ENCODE results near the gene TM4SF18. TPM values are rescaled to one million over a fixed set of nuclear protein-coding genes. Genes with fewer than 3 reads are reported as not detected.

The TM4SF18 gene
- polyA plus RNA-seq, 1 experiment: 0.11 TPM

- no peak for TF ChIP-seq CTCF (IDR thresholded peaks at IDR 0.05; ENCODE audit: insufficient read depth, low read depth, low read length)
- Histone ChIP-seq H3K27me3 (ENCODE audit: control insufficient read depth, insufficient read depth, low read length) (no peaks in the 10 kb centered on the region), H3K4me3 (ENCODE audit: low read depth, low read length) (no peak overlapping the region), H3K36me3 (ENCODE audit: control insufficient read depth, insufficient read depth, low read length) (no peaks in the 10 kb centered on the region)
- POLR2A ChIA-PET: interaction anchor here (0.6 kb wide), 1 partner anchor 437 kb away, joined by 4 read pairs; no protein-coding TSS in a partner anchor
- no peak for DNase-seq (ENCODE audit: low read depth)
- CTCF ChIA-PET: interaction anchor here (0.6 to 1.7 kb wide), 2 partner anchors 10 to 586 kb away, joined by 4 read pairs; no protein-coding TSS in a partner anchor
These were observed 41.5 kb upstream of the TM4SF18 start for GRCh38 chr3:149374793-149375500.

- TF ChIP-seq CTCF (IDR thresholded peaks at IDR 0.05; ENCODE audit: insufficient read depth, low read depth, low read length): no peak
- no peak overlapping the region for H3K4me3 ChIP-seq (ENCODE audit: low read depth, low read length)
- no peaks in the 10 kb centered on the region for H3K36me3 ChIP-seq (ENCODE audit: control insufficient read depth, insufficient read depth, low read length)
- no peaks in the 10 kb centered on the region for H3K27me3 ChIP-seq (ENCODE audit: control insufficient read depth, insufficient read depth, low read length)
- ChIA-PET CTCF (interaction anchor here (1.7 kb wide), 1 partner anchor 10 kb away, joined by 4 read pairs; no protein-coding TSS in a partner anchor), POLR2A (interaction anchor here (0.6 kb wide), 1 partner anchor 437 kb away, joined by 4 read pairs; no protein-coding TSS in a partner anchor)
- no peak for DNase-seq (ENCODE audit: low read depth)
These were observed 41.0 kb upstream of the TM4SF18 start for GRCh38 chr3:149374391-149374790.

- DNase-seq (ENCODE audit: low read depth): peak; percentile 83
- CTCF ChIA-PET: interaction anchor here (0.6 to 2.3 kb wide), 6 partner anchors 11 to 106 kb away, joined by 3 to 6 read pairs (median 4); no protein-coding TSS in a partner anchor
- no peaks in the 10 kb centered on the region for H3K27me3 ChIP-seq (ENCODE audit: control insufficient read depth, insufficient read depth, low read length)
- POLR2A ChIA-PET: no interaction called here
- H3K4me3 ChIP-seq (ENCODE audit: low read depth, low read length): no peak overlapping the region
- no peak for TF ChIP-seq CTCF (IDR thresholded peaks at IDR 0.05; ENCODE audit: insufficient read depth, low read depth, low read length)
- H3K36me3 ChIP-seq (ENCODE audit: control insufficient read depth, insufficient read depth, low read length): no peaks in the 10 kb centered on the region
These were observed 40.0 kb upstream of the TM4SF18 start for GRCh38 chr3:149373235-149374125.

- POLR2A ChIA-PET: no interaction called here
- no peaks in the 10 kb centered on the region for H3K27me3 ChIP-seq (ENCODE audit: control insufficient read depth, insufficient read depth, low read length)
- no peak for TF ChIP-seq CTCF (IDR thresholded peaks at IDR 0.05; ENCODE audit: insufficient read depth, low read depth, low read length)
- no peak overlapping the region for H3K4me3 ChIP-seq (ENCODE audit: low read depth, low read length)
- CTCF ChIA-PET: interaction anchor here (1.5 to 2.3 kb wide), 3 partner anchors 16 to 20 kb away, joined by 3 to 6 read pairs (median 4); no protein-coding TSS in a partner anchor
- no peaks in the 10 kb centered on the region for H3K36me3 ChIP-seq (ENCODE audit: control insufficient read depth, insufficient read depth, low read length)
- no peak for DNase-seq (ENCODE audit: low read depth)
These were observed 38.3 kb upstream of the TM4SF18 start for GRCh38 chr3:149371723-149372114.

All from BJ (cell line).